Measurements from ENCODE around the gene CCDC91. TPM values are rescaled to one million over a fixed set of nuclear protein-coding genes. Genes with fewer than 3 reads are reported as not detected.
A peak's percentile ranks its signal among the peaks of the same experiment; 100 is the strongest.

The CCDC91 gene, protein sequence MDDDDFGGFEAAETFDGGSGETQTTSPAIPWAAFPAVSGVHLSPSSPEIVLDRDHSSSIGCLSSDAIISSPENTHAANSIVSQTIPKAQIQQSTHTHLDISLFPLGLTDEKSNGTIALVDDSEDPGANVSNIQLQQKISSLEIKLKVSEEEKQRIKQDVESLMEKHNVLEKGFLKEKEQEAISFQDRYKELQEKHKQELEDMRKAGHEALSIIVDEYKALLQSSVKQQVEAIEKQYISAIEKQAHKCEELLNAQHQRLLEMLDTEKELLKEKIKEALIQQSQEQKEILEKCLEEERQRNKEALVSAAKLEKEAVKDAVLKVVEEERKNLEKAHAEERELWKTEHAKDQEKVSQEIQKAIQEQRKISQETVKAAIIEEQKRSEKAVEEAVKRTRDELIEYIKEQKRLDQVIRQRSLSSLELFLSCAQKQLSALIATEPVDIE
- total RNA-seq = 10 to 100 TPM; 13.6 to 25.5 TPM

DNA sequence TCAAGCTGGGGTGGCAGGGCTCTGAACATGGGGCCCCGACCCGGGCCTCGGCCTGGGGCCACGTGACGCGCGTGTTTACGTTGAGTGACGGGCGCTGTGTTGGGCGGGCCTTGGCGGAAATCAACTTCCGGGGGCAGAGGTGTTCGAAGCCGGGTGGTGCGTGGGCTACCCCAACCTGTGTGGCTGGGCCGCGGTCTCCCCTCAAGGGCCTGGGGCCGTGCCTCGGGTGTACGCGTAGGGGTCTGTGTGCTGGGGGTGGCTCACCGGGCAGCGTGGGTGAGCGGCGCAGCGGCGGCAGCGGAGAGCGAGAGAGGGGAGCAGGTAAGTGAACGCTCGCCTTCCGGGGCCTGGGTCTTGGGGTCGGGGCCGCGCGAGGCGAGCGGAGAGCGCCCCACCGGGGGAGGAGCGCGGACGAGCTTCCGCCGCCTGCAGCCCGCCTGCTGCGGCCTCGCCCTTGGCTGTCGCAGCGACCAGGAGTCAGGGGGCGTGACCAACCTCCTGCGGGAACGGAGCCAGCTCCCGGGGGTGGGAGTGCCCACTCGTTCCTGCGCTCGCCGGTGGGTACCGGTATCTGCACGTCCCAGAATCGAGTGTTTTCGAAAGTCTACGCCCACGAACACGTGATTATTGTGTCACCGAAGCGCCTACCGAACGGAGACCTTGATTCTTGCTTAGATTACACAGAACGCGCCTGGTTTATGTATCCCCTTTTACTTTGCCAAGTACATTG is at the start of gene CCDC91:
TSS of gene CCDC91 (plus strand) at position 136 of the 730 bp plus-strand sequence. CDS start 66,760 bp downstream, outside the sequence.
- Mint-ChIP-seq H3K27ac (peak within 1 kb of the TSS; percentile 99 to 100), H3K9me3 (peaks cover 5 to 29% of the 10 kb centered on the region in 2 donors)
- peak; percentile 80 to 88 for DNase-seq (ENCODE audit: low spot score in 2 of 2)

DNA sequence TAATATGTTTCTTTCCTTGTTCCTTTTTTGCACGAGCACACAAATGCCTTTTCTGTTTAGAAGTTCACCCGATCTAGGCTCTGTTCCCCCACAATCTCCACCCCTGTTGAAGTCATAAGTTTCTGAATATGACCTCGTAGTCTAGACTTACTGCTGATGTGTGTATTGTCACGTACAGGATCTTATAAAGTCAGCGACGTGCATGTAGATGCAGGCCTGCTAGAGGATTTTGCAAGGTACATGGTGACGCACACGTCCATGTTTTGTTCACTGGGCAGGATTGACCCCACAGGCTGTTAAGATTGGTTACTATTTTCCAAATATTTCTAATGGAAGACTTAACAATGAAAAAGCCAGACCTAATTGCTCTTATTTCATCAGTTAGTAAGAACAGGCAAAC is 46.2 kb upstream of the CCDC91 start:
- ATAC-seq = no peak
- Mint-ChIP-seq H3K36me3 (no peaks in the 10 kb centered on the region), H3K9me3 (no peaks in the 10 kb centered on the region), H3K27ac (no peak overlapping the region)
- DNase-seq (ENCODE audit: low spot score in 2 of 2) = no peak

More for the DNA sequence above, at the start of gene CCDC91:
- peak; percentile 81 to 88 for ATAC-seq
- peaks cover 32 to 51% of the 10 kb centered on the region in 2 donors for H3K36me3 Mint-ChIP-seq

DNA sequence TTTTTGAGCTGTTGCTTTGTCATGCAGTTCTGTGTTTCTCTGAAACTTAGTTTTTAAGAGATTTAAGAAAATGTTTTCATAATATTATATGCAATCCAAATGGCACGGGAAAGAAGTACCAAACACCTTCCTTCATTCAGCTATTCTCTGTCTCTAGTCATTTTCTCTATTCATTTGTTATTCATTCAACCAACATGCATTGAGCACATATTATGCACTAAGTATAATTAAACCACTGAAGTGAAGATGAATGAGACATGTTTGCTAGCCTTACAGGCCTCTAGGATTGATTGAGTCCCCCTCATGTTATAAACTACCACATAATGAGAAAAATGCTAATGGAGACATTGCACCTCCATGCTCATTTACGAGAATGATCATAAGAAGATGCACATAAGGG is 45.7 kb upstream of the CCDC91 start:
- ATAC-seq (no peak), DNase-seq (ENCODE audit: low spot score in 2 of 2) (no peak)
- Mint-ChIP-seq H3K36me3 (no peaks in the 10 kb centered on the region), H3K27ac (no peak overlapping the region), H3K9me3 (no peaks in the 10 kb centered on the region)

DNA sequence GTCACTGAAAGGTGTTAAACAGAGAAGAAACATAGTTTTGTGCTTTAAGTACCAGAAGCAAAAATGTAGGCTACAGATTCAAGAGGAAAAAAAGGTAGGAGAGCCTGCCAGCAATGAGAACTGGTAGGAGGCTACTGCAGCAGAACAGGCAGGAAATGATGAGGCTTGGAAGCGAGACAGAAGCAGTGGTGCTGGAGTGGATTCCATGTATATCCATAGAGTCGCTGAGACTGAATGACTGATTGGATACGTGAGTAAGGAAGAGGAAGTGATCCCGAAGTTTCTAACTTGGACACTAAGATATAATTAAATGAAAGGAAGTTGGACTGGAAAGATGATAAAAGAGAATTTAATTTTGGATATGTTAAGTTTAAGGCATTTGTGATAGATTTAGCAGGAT is 45.0 kb upstream of the CCDC91 start:
- Mint-ChIP-seq H3K36me3 (no peaks in the 10 kb centered on the region), H3K9me3 (no peaks in the 10 kb centered on the region), H3K27ac (no peak overlapping the region)
- DNase-seq (ENCODE audit: low spot score in 2 of 2) = no peak
- no peak for ATAC-seq

DNA sequence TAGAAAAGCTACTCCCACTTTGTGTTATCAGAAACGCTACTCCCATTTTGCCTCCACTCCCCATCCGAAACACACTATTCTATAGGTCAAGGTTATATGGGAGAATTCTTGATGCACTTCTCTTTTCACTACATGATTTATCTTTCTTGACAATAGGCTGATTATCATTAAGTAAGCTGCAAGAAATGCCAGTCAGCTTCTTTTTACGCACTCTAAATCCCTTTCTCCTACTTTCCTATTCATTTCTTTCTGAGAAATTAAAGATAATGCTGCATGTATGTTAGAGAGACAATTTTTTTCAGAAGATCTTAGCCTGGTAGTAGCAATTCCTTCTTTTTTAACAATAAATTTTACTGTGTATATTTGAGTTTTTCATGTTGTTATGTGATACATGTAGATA is 41.0 kb upstream of the CCDC91 start:
- Mint-ChIP-seq H3K36me3 (peaks cover 0 to 8% of the 10 kb centered on the region in 2 donors), H3K27ac (no peak overlapping the region), H3K9me3 (peaks cover 0 to 13% of the 10 kb centered on the region in 2 donors)
- DNase-seq (ENCODE audit: low spot score in 2 of 2) = no peak
- no peak for ATAC-seq

DNA sequence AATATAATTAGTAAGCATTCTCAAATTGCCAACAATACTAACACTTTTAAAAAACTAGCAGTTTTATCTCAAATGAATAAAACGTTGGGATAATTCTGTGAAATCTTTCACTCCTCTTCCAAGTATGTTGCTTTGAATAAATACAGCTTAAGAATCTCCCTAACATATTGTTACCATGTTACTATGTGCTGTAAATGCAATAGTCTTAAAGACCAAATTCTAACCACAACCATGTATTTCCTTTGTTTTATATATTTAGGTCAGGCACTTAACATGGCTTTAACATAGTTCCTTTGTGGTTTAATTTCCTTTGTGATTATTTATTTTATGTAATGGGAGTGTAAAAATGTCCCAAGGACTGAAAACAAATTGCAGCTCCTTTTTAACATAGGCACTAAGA is 33.9 kb upstream of the CCDC91 start:
- no peak overlapping the region for H3K27ac Mint-ChIP-seq
- H3K36me3 Mint-ChIP-seq = peaks cover 0 to 8% of the 10 kb centered on the region in 2 donors
- DNase-seq (ENCODE audit: low spot score in 2 of 2) = no peak
- peaks cover 0 to 13% of the 10 kb centered on the region in 2 donors for H3K9me3 Mint-ChIP-seq
- ATAC-seq = no peak

DNA sequence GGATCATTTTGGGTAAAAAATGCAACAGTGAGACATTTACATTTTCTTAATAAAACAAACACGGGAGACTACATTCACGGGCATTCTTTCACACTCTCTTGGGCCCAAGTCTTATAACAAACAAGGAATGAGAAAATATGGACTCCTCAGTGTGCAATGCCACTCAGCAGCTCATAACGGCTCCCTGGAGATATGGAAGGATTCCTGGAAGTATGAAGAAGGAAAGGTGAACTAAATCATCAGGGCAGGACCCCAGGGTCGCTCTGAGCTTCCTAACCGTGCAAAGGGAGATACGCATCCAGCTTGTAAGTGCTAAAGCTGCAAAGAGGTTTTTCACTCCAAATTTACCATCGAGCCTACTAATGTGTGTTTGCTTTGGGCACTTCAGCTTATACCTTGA is 33.5 kb upstream of the CCDC91 start:
- no peak overlapping the region for H3K27ac Mint-ChIP-seq
- peaks cover 0 to 8% of the 10 kb centered on the region in 2 donors for H3K36me3 Mint-ChIP-seq
- ATAC-seq = no peak
- H3K9me3 Mint-ChIP-seq = peaks cover 0 to 13% of the 10 kb centered on the region in 2 donors
- DNase-seq (ENCODE audit: low spot score in 2 of 2) = no peak

DNA sequence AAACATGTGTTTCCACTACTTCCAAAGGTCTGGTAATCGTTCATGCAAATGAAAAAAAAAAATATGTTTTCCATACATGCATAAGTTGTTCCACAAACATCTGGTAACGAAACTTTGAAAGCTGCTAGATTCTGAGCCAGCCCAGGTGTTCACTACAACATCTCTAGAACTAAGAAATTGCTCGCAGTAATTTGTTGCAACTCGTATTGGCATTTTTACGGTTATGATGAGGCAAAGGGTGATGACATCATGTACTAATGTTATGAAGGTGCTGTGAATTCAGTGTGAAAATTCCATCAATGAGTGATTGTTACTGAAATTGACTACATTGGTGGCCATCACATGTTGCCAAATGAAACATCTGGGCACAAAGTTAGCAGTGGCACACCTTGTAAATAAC is 31.9 kb upstream of the CCDC91 start:
- Mint-ChIP-seq H3K36me3 (no peaks in the 10 kb centered on the region), H3K27ac (no peak overlapping the region), H3K9me3 (peaks cover 0 to 11% of the 10 kb centered on the region in 2 donors)
- ATAC-seq (peak in 1 of 2 donors; percentile 35), DNase-seq (ENCODE audit: low spot score in 2 of 2) (no peak)

DNA sequence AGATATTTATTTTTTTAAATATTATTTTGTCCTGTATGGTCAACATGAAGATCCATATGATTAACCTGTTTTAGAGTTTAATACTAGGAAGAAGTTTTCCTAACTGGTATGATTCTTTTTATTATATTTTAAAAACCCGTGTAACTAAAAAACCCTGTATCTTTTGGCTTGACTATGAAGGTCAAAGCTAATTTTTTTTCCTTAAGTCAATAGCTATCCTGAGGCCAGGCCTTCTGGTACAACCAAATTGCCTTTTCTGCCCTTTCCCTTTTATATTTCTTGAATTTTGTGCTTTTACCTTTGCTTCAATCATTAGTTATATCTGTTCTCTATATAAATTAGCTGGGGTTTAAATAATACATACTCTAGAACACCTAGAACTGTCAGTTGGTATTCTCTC is 30.6 kb upstream of the CCDC91 start:
- no peaks in the 10 kb centered on the region for H3K36me3 Mint-ChIP-seq
- ATAC-seq (no peak), DNase-seq (ENCODE audit: low spot score in 2 of 2) (no peak)
- peaks cover 0 to 5% of the 10 kb centered on the region in 2 donors for H3K9me3 Mint-ChIP-seq
- H3K27ac Mint-ChIP-seq = no peak overlapping the region

DNA sequence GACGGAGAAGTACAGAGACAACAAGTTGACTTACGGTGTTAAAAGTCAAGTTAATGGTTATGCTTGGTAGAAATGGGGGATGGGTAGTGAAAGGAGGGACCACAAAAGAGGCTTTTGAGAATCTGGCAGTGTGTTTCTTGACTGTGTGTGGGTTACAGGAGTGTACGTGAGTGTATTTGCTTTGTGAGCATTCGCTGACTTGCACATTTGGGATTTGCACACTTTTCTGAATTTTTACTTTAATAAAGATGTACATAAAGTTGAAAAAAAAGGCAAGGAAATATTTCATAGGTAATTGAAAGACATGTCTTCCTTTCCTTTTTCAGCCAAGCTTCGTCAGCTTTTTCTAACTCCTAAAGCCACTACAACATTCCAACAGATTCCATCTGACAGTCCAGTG is 28.6 kb upstream of the CCDC91 start:
- no peak for DNase-seq (ENCODE audit: low spot score in 2 of 2)
- H3K27ac Mint-ChIP-seq = no peak overlapping the region
- peaks cover 0 to 5% of the 10 kb centered on the region in 2 donors for H3K9me3 Mint-ChIP-seq
- H3K36me3 Mint-ChIP-seq = no peaks in the 10 kb centered on the region
- ATAC-seq = no peak

DNA sequence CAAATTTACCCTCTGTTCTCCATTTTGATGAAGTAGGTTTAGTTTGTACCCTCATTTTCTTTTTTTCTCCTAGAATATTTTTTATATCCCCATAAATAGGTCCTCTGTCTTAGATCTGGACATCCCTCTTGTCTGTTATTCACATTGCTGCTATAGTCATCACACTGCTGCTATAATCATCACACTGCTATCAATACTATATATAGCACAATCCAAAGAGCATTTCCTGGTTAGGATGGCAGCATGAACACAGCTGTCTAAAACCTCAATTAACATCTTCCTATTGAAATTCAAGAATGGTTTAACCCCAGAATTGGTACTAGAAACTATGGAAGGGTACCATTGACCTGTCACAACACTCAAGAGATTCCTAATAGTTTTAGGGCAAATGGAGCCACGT is 27.6 kb upstream of the CCDC91 start:
- H3K36me3 Mint-ChIP-seq = no peaks in the 10 kb centered on the region
- no peak overlapping the region for H3K27ac Mint-ChIP-seq
- peaks cover 0 to 5% of the 10 kb centered on the region in 2 donors for H3K9me3 Mint-ChIP-seq
- ATAC-seq (no peak), DNase-seq (ENCODE audit: low spot score in 2 of 2) (no peak)

DNA sequence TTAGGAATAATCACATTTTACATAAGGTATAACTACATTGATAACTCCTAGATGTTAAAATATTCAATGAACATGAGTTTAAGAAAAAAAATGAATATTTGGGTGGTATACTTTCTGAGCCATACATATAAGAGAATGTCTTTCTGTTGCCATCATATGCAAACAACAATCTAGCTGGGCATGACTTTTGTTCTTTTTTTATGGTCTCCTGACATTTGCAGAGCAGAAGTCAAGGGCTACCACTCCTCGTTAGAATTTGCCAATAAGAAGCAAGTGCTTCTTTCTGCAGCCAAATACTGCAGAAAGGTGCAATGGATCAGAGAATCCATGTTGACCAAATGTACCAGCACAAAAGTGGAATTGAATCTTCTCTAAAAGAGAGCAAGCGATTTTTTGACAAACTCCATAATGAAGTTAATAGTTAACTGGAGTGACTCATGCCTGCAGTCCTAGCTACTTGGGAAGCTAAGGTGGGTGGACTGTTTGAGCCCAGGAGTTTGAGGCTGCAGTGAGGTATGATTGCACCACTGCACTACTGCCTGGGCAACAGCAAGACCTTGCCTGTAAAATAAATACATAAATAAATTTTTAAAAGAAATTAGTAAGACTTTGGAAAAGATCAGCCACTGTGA is 25.5 kb upstream of the CCDC91 start:
- Mint-ChIP-seq H3K36me3 (no peaks in the 10 kb centered on the region), H3K9me3 (peaks cover 0 to 13% of the 10 kb centered on the region in 2 donors), H3K27ac (no peak overlapping the region)
- DNase-seq (ENCODE audit: low spot score in 2 of 2) = no peak
- no peak for ATAC-seq

DNA sequence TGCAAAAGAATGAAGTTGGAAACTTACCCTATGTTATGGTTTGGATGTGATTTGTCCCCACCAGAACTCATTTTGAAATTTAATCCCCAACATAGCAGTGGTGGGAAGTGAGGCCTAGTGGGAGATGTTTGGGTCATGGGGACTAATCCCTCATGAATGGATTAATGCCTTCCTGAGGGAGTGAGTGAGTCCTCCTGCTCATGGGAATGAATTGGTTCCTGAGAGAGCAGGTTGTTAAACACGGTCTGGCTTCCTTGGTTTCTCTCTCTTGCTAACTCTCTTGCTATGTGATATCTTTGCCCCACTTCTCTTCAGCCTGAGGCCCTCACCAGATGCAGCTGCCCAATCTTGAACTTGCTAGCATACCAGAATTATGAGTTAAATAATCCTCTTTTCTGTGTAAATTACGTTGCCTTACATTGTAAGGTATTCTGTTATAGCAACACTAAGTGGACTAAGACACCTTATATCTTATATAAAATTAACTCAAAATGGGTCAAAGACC is 22.2 kb upstream of the CCDC91 start:
- Mint-ChIP-seq H3K36me3 (no peaks in the 10 kb centered on the region), H3K27ac (no peak overlapping the region), H3K9me3 (peaks cover 3 to 8% of the 10 kb centered on the region in 2 donors)

DNA sequence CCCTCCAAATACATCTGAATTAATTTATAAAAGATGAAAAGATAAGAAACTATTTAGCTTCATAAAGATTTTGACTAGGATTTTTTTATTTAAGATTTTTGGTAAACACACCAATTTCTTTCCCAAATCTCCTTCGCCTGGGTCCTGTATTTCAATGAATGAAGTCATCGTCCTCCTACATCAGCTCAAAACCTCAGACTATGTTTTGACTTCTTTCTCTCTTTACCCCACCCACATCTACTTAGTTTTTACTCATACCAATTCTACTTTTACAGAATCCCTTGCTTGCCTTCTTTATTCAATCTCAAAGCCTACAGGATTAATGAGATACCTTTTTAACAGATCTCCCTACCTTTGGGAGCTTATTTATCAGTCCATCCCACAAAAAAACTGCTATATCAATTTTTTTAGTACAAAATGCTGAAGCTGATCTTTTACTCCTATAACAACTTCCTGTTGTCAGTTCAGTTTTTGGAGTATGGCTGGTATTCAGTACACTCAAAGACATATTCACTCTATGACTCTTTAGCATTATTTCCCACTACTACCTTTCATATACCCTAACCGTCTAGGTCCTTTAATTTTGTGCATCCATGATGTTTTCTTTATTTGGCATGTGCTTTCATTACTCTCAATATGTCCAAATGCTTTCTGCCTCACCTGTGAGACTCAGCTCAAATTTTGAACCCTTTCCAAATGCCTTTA is 18.7 kb upstream of the CCDC91 start:
- DNase-seq (ENCODE audit: low spot score in 2 of 2) (no peak), ATAC-seq (peak in 1 of 2 donors; percentile 86)
- Mint-ChIP-seq H3K27ac (no peak overlapping the region), H3K9me3 (peaks cover 3 to 10% of the 10 kb centered on the region in 2 donors), H3K36me3 (peaks cover 0 to 4% of the 10 kb centered on the region in 2 donors)

More for the DNA sequence above, 22.2 kb upstream of the CCDC91 start:
- ATAC-seq (no peak), DNase-seq (ENCODE audit: low spot score in 2 of 2) (no peak)

DNA sequence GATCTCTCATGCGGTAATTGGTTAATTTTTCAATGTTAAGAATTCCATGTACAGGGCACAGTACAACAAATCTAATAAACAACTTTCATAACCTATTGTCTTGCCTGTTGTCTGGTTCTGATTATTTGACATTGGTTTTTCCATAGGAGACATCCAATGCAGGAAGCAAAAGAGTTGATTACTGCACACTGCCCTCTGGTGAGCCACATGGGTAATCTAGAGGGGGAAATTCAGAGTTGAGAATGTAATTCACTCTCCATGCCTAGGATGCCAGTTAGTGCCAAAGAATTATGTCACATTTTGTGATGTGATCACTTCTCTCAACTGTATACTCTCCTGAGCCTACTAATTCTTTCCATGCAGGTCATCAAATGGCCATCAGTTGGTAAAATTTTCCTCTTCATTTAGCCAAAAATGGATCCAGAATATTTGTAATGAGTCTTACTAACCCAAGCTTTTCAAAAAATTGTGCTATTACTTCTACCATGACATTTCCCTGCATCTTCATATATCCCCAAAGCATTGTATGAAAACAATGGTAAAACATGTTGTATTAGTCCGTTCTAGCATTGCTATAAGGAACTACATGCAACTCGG is 17.7 kb upstream of the CCDC91 start:
- Mint-ChIP-seq H3K36me3 (peaks cover 0 to 4% of the 10 kb centered on the region in 2 donors), H3K9me3 (peaks cover 3 to 17% of the 10 kb centered on the region in 2 donors), H3K27ac (no peak overlapping the region)
- no peak for ATAC-seq
- no peak for DNase-seq (ENCODE audit: low spot score in 2 of 2)

DNA sequence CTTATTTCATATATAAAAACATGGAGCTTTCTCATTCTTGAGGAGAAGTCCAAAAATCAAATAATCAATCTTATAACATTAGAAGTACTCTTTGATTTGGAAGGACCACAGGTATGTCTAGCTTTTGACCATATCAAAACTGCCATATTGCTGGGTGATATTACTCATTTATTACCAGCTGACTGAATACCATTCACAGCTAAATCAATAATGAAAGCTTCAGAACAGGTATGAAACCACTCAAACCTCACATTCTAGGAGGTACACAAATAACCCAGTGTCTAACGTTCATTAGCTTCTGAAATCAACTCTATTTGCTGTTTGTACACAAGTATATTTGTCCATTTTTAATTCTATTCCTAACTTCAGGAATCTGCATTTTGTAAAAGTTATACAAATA is 16.8 kb upstream of the CCDC91 start:
- peaks cover 3 to 11% of the 10 kb centered on the region in 2 donors for H3K9me3 Mint-ChIP-seq
- peaks cover 0 to 4% of the 10 kb centered on the region in 2 donors for H3K36me3 Mint-ChIP-seq
- ATAC-seq (no peak), DNase-seq (ENCODE audit: low spot score in 2 of 2) (no peak)
- H3K27ac Mint-ChIP-seq = no peak overlapping the region
